Stimulated activated CD8-positive, alpha-beta memory T cell treated with anti-CD3 and anti-CD28 coated beads, Interleukin-12 subunit alpha, Interleukin-12 subunit beta, amount 100 ng/mL, for 4 hours (primary cell): ENCODE data around the gene KDM2B.
"Not testable (repeated sequence)": the region's sequence is repeated elsewhere in the genome, so short reads cannot be mapped to it uniquely, and the experiment has no call there.

Experiments
- DNase-seq: peaks from one replicate; pipeline ENCODE4 v3.0.0-alpha.2; 2020; ENCODE audit warnings: low read depth

The KDM2B gene

DNA sequence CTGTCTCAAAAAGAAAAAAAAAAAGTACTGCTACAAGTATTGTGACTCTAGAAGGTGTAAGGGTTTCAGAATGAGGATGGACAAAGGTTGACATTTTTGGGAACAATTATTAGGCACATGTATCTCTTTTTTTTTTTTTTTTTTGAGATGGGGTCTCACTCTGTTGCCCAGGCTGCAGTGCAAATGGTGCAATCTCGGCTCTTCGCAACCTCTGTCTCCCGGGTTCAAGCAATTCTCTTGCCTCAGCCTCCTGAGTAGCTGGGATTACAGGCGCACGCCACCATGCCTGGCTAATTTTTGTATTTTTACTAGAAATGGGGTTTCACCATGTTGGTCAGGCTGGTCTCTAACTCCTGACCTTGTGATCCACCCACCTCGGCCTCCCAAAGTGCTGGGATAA, 195.9 kb downstream of the KDM2B start:
- DNase-seq = not testable (repeated sequence)

DNA sequence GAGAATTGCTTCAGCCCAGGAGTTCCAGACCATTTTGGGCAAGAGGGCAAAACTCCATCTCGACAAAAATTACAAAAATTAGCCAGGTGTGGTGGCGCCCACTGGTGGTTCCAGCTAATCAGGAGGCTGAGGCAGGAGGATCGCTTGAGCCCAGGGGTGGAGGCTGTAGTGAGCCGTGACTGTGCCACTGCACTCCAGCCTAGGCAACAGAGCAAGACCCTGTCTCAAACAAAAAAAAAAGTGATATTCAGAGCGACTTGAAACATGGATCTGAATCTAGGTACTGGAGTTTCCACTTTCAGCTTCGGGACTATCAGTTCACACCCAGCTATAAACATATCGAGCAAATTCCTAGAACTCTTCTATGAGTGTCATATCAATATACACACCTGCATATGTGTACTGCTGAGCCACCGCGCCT, 197.2 kb downstream of the KDM2B start:
- DNase-seq = no peak

DNA sequence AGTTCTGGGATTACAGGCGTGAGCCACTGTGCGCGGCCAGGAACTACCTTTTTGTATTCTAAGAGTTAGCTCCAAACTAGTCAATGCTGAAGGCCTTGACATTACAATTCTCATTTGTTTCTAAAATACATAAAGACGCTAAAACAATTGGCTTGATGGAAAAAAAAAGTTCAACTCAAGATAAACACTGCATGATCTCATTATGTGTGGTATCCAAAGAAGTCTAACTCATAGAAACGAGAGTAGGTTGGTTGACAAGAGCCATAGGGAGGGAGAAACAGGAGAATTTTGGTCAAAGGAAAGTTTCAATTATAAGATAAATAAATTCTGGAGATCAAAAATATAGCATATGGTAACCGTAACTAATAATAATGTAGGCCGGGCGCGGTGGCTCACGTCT, 200.9 kb downstream of the KDM2B start:
- DNase-seq = no peak
